GM12878 (cell line): ENCODE data around the gene SIRT7. TPM values are rescaled to one million over a fixed set of nuclear protein-coding genes. Genes with fewer than 3 reads are reported as not detected.
A peak's percentile ranks its signal among the peaks of the same experiment; 100 is the strongest.

ENCODE experiments used
- BACH1 ChIP-seq: fragments of 450-650 bp; IDR thresholded peaks from 2 replicates; pipeline ENCODE4 v1.6.1; 2017; ENCODE audit warnings: mild to moderate bottlenecking, borderline replicate concordance
- BCL3 ChIP-seq: IDR thresholded peaks from 2 replicates; pipeline ENCODE4 v1.6.1; 2011; ENCODE audit warnings: borderline replicate concordance, low read depth, mild to moderate bottlenecking, moderate library complexity, low read length; ENCODE audit not compliant: insufficient read depth, poor library complexity, severe bottlenecking
- CEBPB ChIP-seq, 2 experiments: fragments of 150-350 bp in 1 of 2; IDR thresholded peaks; 2 replicates each; pipeline ENCODE4 v1.6.1; 2012 to 2014; ENCODE audit warnings: low read depth in 2 of 2, low read length in 2 of 2, borderline replicate concordance in 1 of 2, inconsistent platforms in 1 of 2
- CHD1 ChIP-seq: IDR thresholded peaks from 2 replicates; pipeline ENCODE4 v1.6.1; 2012; ENCODE audit warnings: low read depth, low read length, improper control_type of control experiment
- ETV6 ChIP-seq, 2 experiments: fragments of 450-650 bp in 1 of 2; IDR thresholded peaks in 1 of 2; conservative IDR thresholded peaks in 1 of 2; 2 replicates each; pipeline ENCODE4 v1.6.1; 2014; ENCODE audit warnings: antibody characterized with exemption in 1 of 2, borderline replicate concordance in 1 of 2, low read depth in 1 of 2, mild to moderate bottlenecking in 1 of 2, moderate library complexity in 1 of 2
- FOS ChIP-seq: IDR thresholded peaks from 3 replicates; pipeline ENCODE4 v1.6.1; 2011; ENCODE audit warnings: borderline replicate concordance; ENCODE audit not compliant: insufficient read length; ENCODE audit errors: extremely low read depth
- FOXM1 ChIP-seq: IDR thresholded peaks from 2 replicates; pipeline ENCODE4 v1.6.1; 2012; ENCODE audit warnings: low read depth, mild to moderate bottlenecking, inconsistent platforms, low read length, moderate library complexity
- HDAC6 ChIP-seq: fragments of 200-600 bp; sonication (generic); IDR thresholded peaks from one replicate; pipeline ENCODE4 v1.8.0; 2017; ENCODE audit warnings: antibody characterized with exemption; ENCODE audit not compliant: unreplicated experiment
- IKZF1 ChIP-seq: fragments of 450-650 bp; conservative IDR thresholded peaks from 2 replicates; pipeline ENCODE4 v1.6.1; 2017; ENCODE audit warnings: antibody characterized with exemption, mild to moderate bottlenecking
- KLF5 ChIP-seq: fragments of 450-650 bp; IDR thresholded peaks from 2 replicates; pipeline ENCODE4 v1.6.1; 2014; ENCODE audit warnings: mild to moderate bottlenecking; ENCODE audit not compliant: partially characterized antibody
- NFYB ChIP-seq: IDR thresholded peaks from 2 replicates; pipeline ENCODE4 v1.6.1; 2011; ENCODE audit warnings: low read depth, mild to moderate bottlenecking, low read length, improper control_type of control experiment, moderate library complexity; ENCODE audit not compliant: insufficient read depth
- PAX5 ChIP-seq: IDR thresholded peaks from 2 replicates; pipeline ENCODE4 v1.6.1; 2011; ENCODE audit warnings: low read depth, low read length, borderline replicate concordance
- POLR2A ChIP-seq: IDR thresholded peaks from 2 replicates; pipeline ENCODE4 v1.6.1; 2011; ENCODE audit warnings: low read depth, mild to moderate bottlenecking, low read length
- RAD51 ChIP-seq: fragments of 450-650 bp; IDR thresholded peaks from 2 replicates; pipeline ENCODE4 v1.6.1; 2016; ENCODE audit warnings: moderate library complexity, mild to moderate bottlenecking, inconsistent platforms
- RELA ChIP-seq: fragments of 450-650 bp; IDR thresholded peaks from 2 replicates; pipeline ENCODE4 v1.8.0; 2014; ENCODE audit warnings: borderline replicate concordance; ENCODE audit not compliant: partially characterized antibody
- STAT1 ChIP-seq: fragments of 450-650 bp; conservative IDR thresholded peaks from 2 replicates; pipeline ENCODE4 v1.6.1; 2014; ENCODE audit warnings: antibody characterized with exemption, mild to moderate bottlenecking
- SUZ12 ChIP-seq: fragments of 200-600 bp; sonication (generic); IDR thresholded peaks from one replicate; pipeline ENCODE4 v1.6.1; 2018; ENCODE audit warnings: antibody characterized with exemption, mild to moderate bottlenecking; ENCODE audit not compliant: unreplicated experiment
- TCF12 ChIP-seq: IDR thresholded peaks from 2 replicates; pipeline ENCODE4 v1.6.1; 2011; ENCODE audit warnings: low read depth, mild to moderate bottlenecking, low read length
- ZBTB11 ChIP-seq: fragments of 450-650 bp; formaldehyde crosslinking; IDR thresholded peaks from 2 replicates; pipeline ENCODE4 v1.5.0; 2022; ENCODE audit warnings: mild to moderate bottlenecking, missing genetic modification characterization
- ZBTB4 ChIP-seq: fragments of 450-650 bp; formaldehyde crosslinking; IDR thresholded peaks from 2 replicates; pipeline ENCODE4 v1.4.0; 2022; ENCODE audit warnings: mild to moderate bottlenecking, moderate library complexity
- ZNF207 ChIP-seq: fragments of 450-650 bp; IDR thresholded peaks from 2 replicates; pipeline ENCODE4 v1.6.1; 2014; ENCODE audit warnings: antibody characterized with exemption, mild to moderate bottlenecking, borderline replicate concordance
- polyA plus RNA-seq, 11 experiments: library from polyadenylated mRNA; depleted of rRNA in 4 of 11; unstranded in 6 of 11; stranded (reverse) in 5 of 11; fragments of >200 nt; fragmentation: Nextera tagmentation in 4 of 11; fragmentation: Illumina TruSeq in 1 of 11; extraction: Ambion mirVana in 4 of 11; extraction: Trizol in 1 of 11; gene quantifications; 1 replicate in 1 of 11; 2 replicates in 10 of 11; pipeline versions ENCODE4 v1.2.1 to v1.2.3, GENCODE V29; 2011 to 2016; ENCODE audit warnings: inconsistent platforms in 2 of 11, missing spikeins in 2 of 11, low read depth in 1 of 11
- total RNA-seq, 4 experiments: library from RNA; depleted of rRNA in 3 of 4; stranded (reverse); fragments of >200 nt in 3 of 4; fragmentation: Illumina TruSeq in 1 of 4; extraction: Trizol in 1 of 4; gene quantifications; 2 replicates each; pipeline versions ENCODE4 v1.2.1 to v1.2.3, GENCODE V29; 2013 to 2021

The SIRT7 gene
- total and polyA plus RNA-seq, 10 of the 15 experiments (the other 5 are each of a cell fraction or from before 2014, with no cell fraction given) = 1.2 to 56.2 (median 22.7) TPM

GRCh38 chr17:81871387-81872230 lies 46.4 kb downstream of the SIRT7 start (continued):
- TF ChIP-seq SUZ12 (no peak), IKZF1 (peak; percentile 89), ZNF207 (peak; percentile 94), FOXM1 (no peak), FOS (no peak), NFYB (no peak), BACH1 (peak; percentile 100), HDAC6 (no peak), PAX5 (peak; percentile 25; the same call in 1 of the 2 replicates), ZBTB4 (0 out of 2 replicates have a peak, but pooled peaks have one; percentile 32), STAT1 (0 out of 2 replicates have a peak, but pooled peaks have one; percentile 48), ZBTB11 (CRISPR knock-in tag) (no peak), CHD1 (no peak), RAD51 (no peak), KLF5 (peak; percentile 72), ETV6 (conservative IDR thresholded peaks at IDR 0.05 in 1 of 2, IDR thresholded peaks at IDR 0.05 in 1 of 2; ENCODE audit: borderline replicate concordance in 1 of 2, low read depth in 1 of 2) (no peak), RELA (peak; percentile 82), TCF12 (peak; percentile 58; the same call in 1 of the 2 replicates), CEBPB (IDR thresholded peaks at IDR 0.05; ENCODE audit: borderline replicate concordance in 1 of 2, low read depth in 2 of 2, low read length in 2 of 2) (peak in 1 of 2 experiments; percentile 28; a peak in 1 of 4 replicates), POLR2A (peak; percentile 71; the same call in 1 of the 2 replicates), BCL3 (peak; percentile 44)
